GM19397 (cell line): ENCODE measurements around the gene SPACA9.

ENCODE experiments used
- ATAC-seq: cut with Tn5 transposase; IDR thresholded peaks from one replicate; pipeline ENCODE4 v1.9.1; 2021; ENCODE audit warnings: mild to moderate bottlenecking, moderate library complexity; ENCODE audit not compliant: unreplicated experiment

Gene SPACA9

DNA sequence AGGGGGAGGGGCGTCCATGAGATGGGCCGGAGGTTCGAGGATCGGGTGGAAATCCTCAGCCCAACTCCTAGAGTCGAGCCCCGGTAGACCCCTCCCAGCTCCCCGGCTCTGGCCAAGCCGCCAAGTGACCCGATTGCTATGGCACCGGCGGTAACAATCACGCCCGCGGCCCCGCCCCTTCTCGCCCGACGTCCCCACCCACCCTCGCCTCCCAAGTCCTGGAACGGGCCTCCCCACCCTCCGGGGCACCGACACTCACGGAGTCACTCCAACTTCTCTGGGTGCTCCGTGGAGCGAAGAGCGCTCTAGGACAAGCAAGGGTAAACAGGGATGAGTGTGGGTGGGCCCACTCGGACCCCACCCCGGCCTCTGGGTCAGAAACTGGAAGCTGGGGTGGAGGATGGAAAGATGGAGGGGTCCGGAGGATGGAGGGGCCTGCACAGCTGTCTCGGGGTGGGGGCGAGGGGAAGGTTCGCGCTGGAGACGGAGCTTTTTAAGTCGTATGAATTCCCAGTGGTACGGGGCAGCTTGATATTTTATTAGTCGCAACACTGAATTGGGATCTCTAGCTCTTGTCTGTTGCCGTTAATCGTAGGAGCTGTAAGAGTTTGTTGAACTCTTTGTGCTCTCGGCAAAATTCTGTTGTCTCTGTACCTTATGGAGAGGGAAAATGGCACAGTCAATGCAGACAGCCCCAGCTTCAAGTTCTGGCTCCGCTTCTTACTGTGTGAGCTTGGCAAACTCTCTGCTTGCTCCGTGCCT is at the start of gene SPACA9:
TSS of gene SPACA9 (plus strand) at position 204 of the 762 bp plus-strand sequence. CDS start 5,050 bp downstream, outside the sequence.
- ATAC-seq: no peak

GRCh38 chr9:132832171-132832881 is 46.4 kb upstream of the SPACA9 start:
- no peak for ATAC-seq

DNA sequence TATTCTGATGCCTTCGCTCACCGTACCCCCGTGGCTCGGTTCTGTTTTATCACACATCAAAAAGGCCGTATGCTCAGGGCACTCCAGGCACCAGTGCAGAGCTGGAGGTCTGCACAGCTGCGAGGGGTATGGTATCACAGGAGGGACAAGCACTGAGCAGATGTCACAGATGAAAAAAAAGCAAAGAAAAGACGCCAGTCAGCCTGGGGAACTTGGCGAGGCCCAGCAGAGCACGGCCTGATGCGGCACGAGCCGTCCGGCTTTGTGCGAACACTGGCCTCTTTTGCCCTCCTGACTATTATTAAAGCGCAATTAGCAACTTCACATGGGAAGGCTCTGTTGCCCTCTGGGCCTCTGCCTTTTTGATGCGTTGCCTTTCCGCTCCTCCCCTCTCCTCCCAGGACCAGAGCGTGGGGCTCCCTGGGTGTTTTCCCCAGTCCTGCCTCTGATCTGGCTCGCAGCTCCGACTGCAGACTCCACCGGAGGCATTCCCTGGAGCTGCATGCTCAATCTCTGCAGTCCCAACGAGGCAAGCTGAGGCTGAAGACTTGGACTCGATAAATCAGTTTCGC is 45.1 kb upstream of the SPACA9 start:
- ATAC-seq: no peak

DNA sequence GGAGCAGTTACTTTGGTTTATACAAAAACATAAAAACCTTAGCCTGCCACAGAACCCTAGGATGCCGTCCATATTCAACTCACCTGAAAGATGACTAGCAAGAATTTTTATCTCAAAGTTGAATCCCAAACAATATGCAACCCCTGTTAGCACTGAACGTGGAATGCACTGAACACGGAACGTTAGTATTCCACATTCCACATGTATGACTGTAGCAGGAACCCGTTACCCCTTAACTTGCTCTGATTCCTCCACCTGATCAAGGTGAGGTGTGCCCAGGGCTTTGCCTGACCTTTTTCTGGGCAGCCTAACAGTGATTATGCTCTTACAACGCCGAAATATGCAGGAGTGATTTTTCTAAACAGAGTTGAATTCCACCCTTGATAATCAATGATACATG is 44.4 kb upstream of the SPACA9 start:
- no peak for ATAC-seq

DNA sequence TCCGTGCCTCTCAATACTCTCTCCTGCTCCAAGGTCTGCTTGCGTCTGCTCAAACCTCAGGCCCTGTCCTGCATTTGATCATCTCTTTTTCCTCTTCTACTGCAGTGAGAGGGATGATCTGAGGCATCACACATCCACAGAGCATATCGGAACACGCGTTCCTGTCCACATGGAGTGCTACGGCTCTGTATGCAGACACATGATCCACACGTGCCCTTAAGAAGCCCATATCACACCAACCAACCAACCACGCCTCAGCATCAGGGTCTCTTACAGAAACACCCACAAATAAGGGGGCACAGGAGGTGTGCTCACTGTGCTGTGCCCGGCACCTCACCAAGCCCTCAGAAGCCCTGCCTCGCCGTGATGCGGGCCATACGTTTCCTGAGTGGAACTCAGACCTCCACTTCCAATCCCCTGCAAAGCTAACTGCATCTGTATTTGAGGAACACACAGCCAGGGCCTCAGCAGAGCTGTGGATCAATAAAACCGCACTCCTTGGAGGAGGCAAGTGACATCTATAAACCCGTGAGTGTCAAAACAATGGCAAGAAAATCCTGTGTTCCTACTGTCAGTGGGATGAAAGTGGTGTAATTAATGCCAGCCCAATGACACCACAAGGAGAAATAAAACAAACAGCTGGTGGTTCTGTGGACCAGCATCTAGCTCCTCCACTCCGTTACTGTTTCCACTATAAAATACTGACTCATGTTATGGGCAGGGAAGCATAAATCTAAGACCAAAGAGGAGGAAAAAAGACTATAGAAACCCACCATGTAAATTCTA is 41.0 kb upstream of the SPACA9 start:
- ATAC-seq: no peak

- ATAC-seq: no peak
Observed at GRCh38 chr9:132838291-132838690, 40.4 kb upstream of the SPACA9 start.

GRCh38 chr9:132840980-132841379 is 37.7 kb upstream of the SPACA9 start:
- no peak for ATAC-seq

- no peak for ATAC-seq
Observed at GRCh38 chr9:132842124-132843044, 36.3 kb upstream of the SPACA9 start.

- no peak for ATAC-seq
Observed at GRCh38 chr9:132846109-132846917, 32.4 kb upstream of the SPACA9 start.

- ATAC-seq: no peak
Observed at GRCh38 chr9:132846918-132847515, 31.7 kb upstream of the SPACA9 start.

GRCh38 chr9:132849185-132849706 is 29.5 kb upstream of the SPACA9 start:
- no peak for ATAC-seq

- ATAC-seq: no peak
Observed at GRCh38 chr9:132853482-132853881, 25.2 kb upstream of the SPACA9 start.

GRCh38 chr9:132854832-132855231 is 23.9 kb upstream of the SPACA9 start:
- no peak for ATAC-seq

DNA sequence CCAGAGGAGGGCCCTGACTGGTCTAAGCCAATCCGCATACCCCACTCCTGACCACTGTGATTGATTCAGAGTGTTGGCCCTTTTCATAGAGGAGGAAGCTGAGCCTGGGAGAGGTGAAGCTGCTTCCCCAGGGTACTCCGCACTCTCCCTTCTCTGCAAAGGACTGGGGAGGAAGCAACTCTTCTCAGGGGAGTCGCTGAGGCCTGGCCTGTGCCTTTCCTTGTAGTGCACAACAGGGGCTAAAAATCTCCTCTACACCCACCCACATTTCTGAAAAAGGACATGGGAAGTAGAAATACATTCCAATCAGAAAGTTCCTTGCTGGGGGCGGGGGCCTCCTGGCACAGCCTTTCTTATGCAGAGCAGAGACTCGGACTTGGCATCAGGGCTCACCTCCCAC is 22.8 kb upstream of the SPACA9 start:
- ATAC-seq: no peak

- no peak for ATAC-seq
Observed at GRCh38 chr9:132857031-132857430, 21.7 kb upstream of the SPACA9 start.

DNA sequence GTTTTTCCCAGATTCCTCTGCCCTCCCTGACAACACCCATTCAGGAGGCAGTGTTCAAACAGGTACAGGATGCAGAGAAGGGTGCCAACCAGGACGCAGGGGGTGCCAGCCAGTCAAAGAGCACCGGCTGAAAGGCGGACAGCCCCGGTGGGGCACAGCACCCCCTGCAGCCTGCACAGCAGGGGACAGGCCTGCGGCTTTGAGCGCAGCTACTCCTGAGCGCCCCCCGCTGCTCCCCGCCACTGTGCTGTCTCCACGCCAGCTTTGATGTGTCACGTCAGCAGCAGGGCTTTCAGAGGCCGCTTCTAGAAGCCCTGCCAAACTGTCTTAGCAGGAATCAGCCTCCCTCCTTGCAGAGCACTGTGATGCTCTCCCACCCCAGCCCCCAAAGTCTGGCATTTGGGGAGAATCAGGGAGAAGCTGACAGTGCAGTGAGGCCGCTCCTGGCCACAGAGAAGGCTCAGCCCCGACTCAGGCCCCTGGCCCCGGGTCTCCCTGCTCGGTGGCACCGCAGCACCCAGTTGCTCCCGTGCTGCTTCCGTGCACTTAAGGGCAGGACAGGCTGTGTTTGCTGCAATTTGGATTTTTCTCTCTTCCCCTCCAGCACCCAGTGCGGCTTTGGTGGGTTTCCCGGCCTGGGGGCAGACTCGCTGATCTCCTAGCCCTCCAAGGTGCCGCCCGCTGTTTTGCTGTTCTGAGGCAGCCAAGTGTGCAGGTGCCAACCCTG is 20.9 kb upstream of the SPACA9 start:
- no peak for ATAC-seq

DNA sequence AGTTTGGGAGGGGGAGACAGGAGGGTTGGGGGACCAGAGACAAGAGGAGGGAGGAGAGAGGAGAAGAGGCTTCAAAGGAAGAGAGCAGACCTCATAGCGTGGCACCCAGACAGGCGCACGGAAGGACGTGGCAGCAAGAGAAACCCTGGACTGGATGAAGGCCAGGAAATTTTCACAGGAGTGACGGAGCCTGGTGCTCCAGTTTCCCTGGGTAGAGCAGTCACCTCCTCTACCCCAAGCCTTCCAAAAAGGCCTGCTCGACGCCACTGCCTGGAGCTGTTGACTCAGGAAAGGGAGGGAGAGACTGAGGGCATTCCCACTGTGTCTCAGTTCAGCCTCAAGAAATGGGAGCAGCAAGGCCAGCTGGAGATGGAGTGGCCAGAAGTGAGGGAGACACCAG is 19.9 kb upstream of the SPACA9 start:
- ATAC-seq: no peak

GRCh38 chr9:132861666-132862065 is 17.0 kb upstream of the SPACA9 start:
- ATAC-seq: no peak
